Trophoblast cell (in vitro differentiated cells and primary cell): ENCODE measurements around the gene OR8H3.
"Not testable (repeated sequence)": the region's sequence is repeated elsewhere in the genome, so short reads cannot be mapped to it uniquely, and the experiment has no call there.

Experiments
- DNase-seq, 2 donors: peaks; one replicate each; pipeline ENCODE4 v3.0.0-alpha.2; 2016
- H2AFZ ChIP-seq: 2 replicates; pipeline ENCODE4 v1.6.1; 2013; ENCODE audit warnings: low read length, moderate library complexity, mild to moderate bottlenecking; ENCODE audit not compliant: insufficient read depth, poor library complexity
- H2AK5ac ChIP-seq: 2 replicates; pipeline ENCODE4 v1.6.1; 2013; ENCODE audit warnings: mild to moderate bottlenecking, low read length
- H2BK120ac ChIP-seq: 2 replicates; pipeline ENCODE4 v1.6.1; 2013; ENCODE audit warnings: low read length, mild to moderate bottlenecking, moderate library complexity; ENCODE audit not compliant: insufficient read depth, poor library complexity
- H2BK12ac ChIP-seq: 2 replicates; pipeline ENCODE4 v1.6.1; 2013; ENCODE audit warnings: mild to moderate bottlenecking, low read length, moderate library complexity
- H2BK5ac ChIP-seq: 2 replicates; pipeline ENCODE4 v1.6.1; 2013; ENCODE audit warnings: low read length, low read depth, moderate library complexity, mild to moderate bottlenecking; ENCODE audit not compliant: poor library complexity
- H3K14ac ChIP-seq: 2 replicates; pipeline ENCODE4 v1.6.1; 2013; ENCODE audit warnings: mild to moderate bottlenecking, low read length
- H3K18ac ChIP-seq: 2 replicates; pipeline ENCODE4 v1.6.1; 2013; ENCODE audit warnings: mild to moderate bottlenecking, low read length
- H3K23ac ChIP-seq: 2 replicates; pipeline ENCODE4 v1.6.1; 2013; ENCODE audit warnings: low read length
- H3K27ac ChIP-seq: 2 replicates; pipeline ENCODE4 v1.5.1; 2013; ENCODE audit warnings: low read depth, mild to moderate bottlenecking, inconsistent platforms, low read length, moderate library complexity
- H3K27me3 ChIP-seq: 2 replicates; pipeline ENCODE4 v1.6.1; 2013; ENCODE audit warnings: inconsistent platforms, mild to moderate bottlenecking, low read length, moderate library complexity; ENCODE audit not compliant: insufficient read depth
- H3K36me3 ChIP-seq, 2 experiments: 1 replicate in 1 of 2; 2 replicates in 1 of 2; pipeline ENCODE4 v1.6.1; 2013; ENCODE audit warnings: low read length in 2 of 2, mild to moderate bottlenecking in 2 of 2, moderate library complexity in 1 of 2; ENCODE audit not compliant: insufficient read depth in 2 of 2, control insufficient read depth in 1 of 2
- H3K4ac ChIP-seq: 2 replicates; pipeline ENCODE4 v1.6.1; 2013; ENCODE audit warnings: low read depth, mild to moderate bottlenecking, low read length, moderate library complexity
- H3K4me1 ChIP-seq, 2 experiments: 1 replicate in 1 of 2; 2 replicates in 1 of 2; pipeline ENCODE4 v1.6.1; 2013; ENCODE audit warnings: low read length in 2 of 2, mild to moderate bottlenecking in 2 of 2, moderate library complexity in 1 of 2; ENCODE audit not compliant: insufficient read depth in 2 of 2, control insufficient read depth in 1 of 2
- H3K4me2 ChIP-seq: 2 replicates; pipeline ENCODE4 v1.6.1; 2013; ENCODE audit warnings: inconsistent platforms, mild to moderate bottlenecking, low read length, moderate library complexity
- H3K4me3 ChIP-seq: 2 replicates; pipeline ENCODE4 v1.5.1; 2013; ENCODE audit warnings: mild to moderate bottlenecking, low read depth, low read length, inconsistent platforms
- H3K79me1 ChIP-seq: one replicate; pipeline ENCODE4 v1.6.1; 2013; ENCODE audit warnings: low read length
- H3K79me2 ChIP-seq: 2 replicates; pipeline ENCODE4 v1.6.1; 2013; ENCODE audit warnings: low read length, mild to moderate bottlenecking; ENCODE audit not compliant: control insufficient read depth, insufficient read depth, poor library complexity
- H3K9ac ChIP-seq: 2 replicates; pipeline ENCODE4 v1.6.1; 2013; ENCODE audit warnings: mild to moderate bottlenecking, low read length
- H3K9me3 ChIP-seq: 2 replicates; pipeline ENCODE4 v1.6.1; 2013; ENCODE audit warnings: low read depth, mild to moderate bottlenecking, control low read depth, inconsistent platforms, low read length; ENCODE audit not compliant: insufficient read depth
- H4K12ac ChIP-seq: 2 replicates; pipeline ENCODE4 v1.6.1; 2013; ENCODE audit warnings: low read depth, mild to moderate bottlenecking, low read length, moderate library complexity
- H4K8ac ChIP-seq: 2 replicates; pipeline ENCODE4 v1.6.1; 2013; ENCODE audit warnings: low read depth, mild to moderate bottlenecking, low read length, moderate library complexity
- H4K91ac ChIP-seq: one replicate; pipeline ENCODE4 v1.6.1; 2013; ENCODE audit warnings: low read depth, mild to moderate bottlenecking, low read length, moderate library complexity
- WGBS: extraction: QIAGEN DNeasy Blood & Tissue Kit; methylation state at CpG from one replicate; pipeline ENCODE4 v1.1.7; 2013; ENCODE audit warnings: missing lambda C conversion rate; ENCODE audit not compliant: insufficient read length, insufficient coverage; ENCODE audit errors: extremely low coverage; 5-methylcytosine and 5-hydroxymethylcytosine counted together

Gene OR8H3

DNA sequence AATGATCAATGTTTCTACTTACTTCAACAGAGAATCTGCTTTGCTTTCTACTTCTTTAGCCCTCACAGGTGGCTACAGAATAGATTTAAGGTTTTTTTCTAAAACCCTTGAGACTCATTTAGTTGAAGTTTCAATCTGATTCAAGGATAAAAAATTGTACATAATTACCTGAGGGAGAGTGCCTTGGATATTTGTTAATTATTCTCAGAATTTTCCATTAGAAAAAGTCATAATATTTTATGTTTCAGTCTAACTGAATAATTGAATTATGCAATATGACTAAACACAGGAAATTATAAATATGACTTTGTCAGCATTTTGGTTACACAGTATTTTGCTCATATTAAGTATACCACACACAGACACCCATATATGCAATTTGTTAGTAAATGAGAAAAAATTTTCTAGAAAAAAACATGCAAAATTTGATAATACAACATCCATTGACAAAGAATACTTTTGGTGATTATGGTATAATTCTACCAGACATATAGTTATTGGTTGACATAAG, 18.0 kb downstream of the OR8H3 start, which contains the start of gene OR8J3:
Gene OR8J3 (minus strand): TSS at position 51 of the 511 bp plus-strand sequence. CDS start 2,483 bp downstream, outside the sequence.
- H2AFZ ChIP-seq: no peak within 1 kb of the TSS
- no peak within 1 kb of the TSS for H4K91ac ChIP-seq
- H3K79me1 ChIP-seq: no peaks in the 10 kb centered on the region
- no peak within 1 kb of the TSS for H3K18ac ChIP-seq
- H3K36me3 ChIP-seq: no peaks in the 10 kb centered on the region
- no peak within 1 kb of the TSS for H3K4me3 ChIP-seq
- H4K12ac ChIP-seq: no peak within 1 kb of the TSS
- H3K4me2 ChIP-seq: no peak within 1 kb of the TSS
- no peak within 1 kb of the TSS for H3K23ac ChIP-seq
- H4K8ac ChIP-seq: no peak within 1 kb of the TSS
- H2AK5ac ChIP-seq: no peak within 1 kb of the TSS
- no peaks in the 10 kb centered on the region for H3K9me3 ChIP-seq
- no peak within 1 kb of the TSS for H3K14ac ChIP-seq
- no peaks in the 10 kb centered on the region for H3K4me1 ChIP-seq
- no peaks in the 10 kb centered on the region for H3K27me3 ChIP-seq
- no peak within 1 kb of the TSS for H3K9ac ChIP-seq
- H2BK12ac ChIP-seq: no peak within 1 kb of the TSS
- H3K4ac ChIP-seq: no peak within 1 kb of the TSS
- H3K27ac ChIP-seq: no peak within 1 kb of the TSS
- H2BK5ac ChIP-seq: no peak within 1 kb of the TSS
- H3K79me2 ChIP-seq: no peaks in the 10 kb centered on the region
- no peak within 1 kb of the TSS for H2BK120ac ChIP-seq
- no peak for DNase-seq

DNA sequence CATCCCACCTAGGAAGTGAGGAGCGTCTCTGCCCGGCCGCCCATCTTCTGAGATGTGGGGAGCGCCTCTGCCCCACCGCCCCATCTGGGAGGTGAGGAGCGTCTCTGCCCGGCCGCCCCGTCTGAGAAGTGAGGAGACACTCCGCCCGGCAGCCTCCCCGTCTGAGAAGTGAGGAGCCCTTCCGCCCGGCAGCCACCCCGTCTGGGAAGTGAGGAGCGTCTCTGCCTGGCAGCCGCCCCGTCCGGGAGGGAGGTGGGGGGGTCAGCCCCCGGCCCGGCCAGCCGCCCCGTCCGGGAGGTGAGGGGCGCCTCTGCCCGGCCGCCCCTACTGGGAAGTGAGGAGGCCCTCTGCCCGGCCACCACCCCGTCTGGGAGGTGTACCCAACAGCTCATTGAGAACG, 21.5 kb downstream of the OR8H3 start:
- not testable (repeated sequence) for H3K9me3 ChIP-seq, H3K4me3 ChIP-seq, H2AK5ac ChIP-seq, H3K27me3 ChIP-seq, H2BK120ac ChIP-seq, H3K36me3 ChIP-seq, H4K91ac ChIP-seq, H2BK12ac ChIP-seq, H3K79me2 ChIP-seq, H4K8ac ChIP-seq, H2BK5ac ChIP-seq, DNase-seq, H3K27ac ChIP-seq, H2AFZ ChIP-seq, H3K4me1 ChIP-seq, H3K79me1 ChIP-seq, H3K23ac ChIP-seq, H4K12ac ChIP-seq, H3K9ac ChIP-seq, H3K4ac ChIP-seq, H3K18ac ChIP-seq, H3K14ac ChIP-seq, H3K4me2 ChIP-seq
- no CpG with 5 or more reads among the region's 30 CpGs for WGBS

DNA sequence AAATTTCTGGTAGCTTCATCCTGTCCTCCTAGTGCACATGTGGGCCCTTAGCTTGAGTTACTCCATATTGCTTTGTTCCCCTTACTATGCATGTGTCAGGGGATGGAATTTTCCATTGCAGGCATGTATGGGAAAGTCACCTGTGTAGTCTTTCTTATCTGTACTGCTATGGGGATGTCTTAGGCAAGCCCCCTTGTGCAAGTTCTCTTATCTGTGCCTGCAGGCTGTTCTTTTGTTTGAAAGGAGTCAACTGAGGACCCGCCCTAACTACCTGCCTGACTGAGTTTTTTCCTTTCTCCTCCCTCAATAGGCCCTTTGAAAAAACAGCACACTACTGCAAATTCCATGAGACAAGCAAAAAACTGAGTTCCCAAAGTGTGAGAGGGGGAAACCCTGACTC, 29.2 kb downstream of the OR8H3 start:
- Histone ChIP-seq H2BK120ac (no peak overlapping the region), H3K79me2 (no peaks in the 10 kb centered on the region), H3K9ac (no peak overlapping the region), H3K14ac (no peak overlapping the region), H3K4me3 (no peak overlapping the region), H4K12ac (no peak overlapping the region), H4K91ac (no peak overlapping the region), H2BK5ac (no peak overlapping the region), H3K9me3 (peaks cover 9% of the 10 kb centered on the region), H3K27me3 (peaks cover 2% of the 10 kb centered on the region), H2BK12ac (no peak overlapping the region), H3K4me1 (no peaks in the 10 kb centered on the region), H2AFZ (no peak overlapping the region), H3K4ac (no peak overlapping the region), H3K23ac (no peak overlapping the region), H3K27ac (no peak overlapping the region), H2AK5ac (no peak overlapping the region), H4K8ac (no peak overlapping the region), H3K79me1 (no peaks in the 10 kb centered on the region), H3K36me3 (no peaks in the 10 kb centered on the region), H3K4me2 (no peak overlapping the region), H3K18ac (no peak overlapping the region)
- peak; percentile 0 to 2 for DNase-seq
- WGBS: no CpG with 5 or more reads among the region's 1 CpG

DNA sequence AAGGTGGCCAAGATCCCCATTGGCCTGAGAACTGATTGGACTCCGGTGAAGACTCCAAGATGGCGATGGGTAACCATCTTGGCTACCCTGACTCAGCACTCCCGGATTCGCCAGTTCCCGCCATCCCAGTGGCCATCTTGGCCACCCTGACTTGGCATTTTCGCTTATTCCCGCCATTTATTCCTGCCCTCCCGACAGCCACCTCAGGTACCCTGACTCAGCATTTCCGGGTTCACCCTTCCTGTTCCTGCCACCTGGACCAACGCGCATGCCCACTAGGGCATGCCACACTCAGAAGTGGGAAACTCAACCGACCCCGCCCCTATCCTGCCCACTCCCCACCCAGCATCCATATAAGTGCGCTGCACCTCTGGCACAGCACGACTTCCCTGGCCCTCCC, 30.2 kb downstream of the OR8H3 start:
- no peak overlapping the region for H3K23ac ChIP-seq
- peaks cover 2% of the 10 kb centered on the region for H3K27me3 ChIP-seq
- H3K9ac ChIP-seq: no peak overlapping the region
- no peaks in the 10 kb centered on the region for H3K36me3 ChIP-seq
- no peak for DNase-seq
- H3K14ac ChIP-seq: no peak overlapping the region
- peaks cover 9% of the 10 kb centered on the region for H3K9me3 ChIP-seq
- H3K79me2 ChIP-seq: no peaks in the 10 kb centered on the region
- H2BK12ac ChIP-seq: no peak overlapping the region
- peak overlapping the region; percentile 14 for H4K91ac ChIP-seq
- no peak overlapping the region for H4K12ac ChIP-seq
- H3K79me1 ChIP-seq: no peaks in the 10 kb centered on the region
- H3K4me3 ChIP-seq: no peak overlapping the region
- H2AK5ac ChIP-seq: no peak overlapping the region
- H2AFZ ChIP-seq: no peak overlapping the region
- H2BK5ac ChIP-seq: no peak overlapping the region
- H3K18ac ChIP-seq: no peak overlapping the region
- no peaks in the 10 kb centered on the region for H3K4me1 ChIP-seq
- H3K4me2 ChIP-seq: no peak overlapping the region
- WGBS: no CpG with 5 or more reads among the region's 15 CpGs
- H4K8ac ChIP-seq: no peak overlapping the region
- no peak overlapping the region for H3K27ac ChIP-seq
- no peak overlapping the region for H3K4ac ChIP-seq
- no peak overlapping the region for H2BK120ac ChIP-seq
